ENCODE results near the gene ICE1. TPM values are rescaled to one million over a fixed set of nuclear protein-coding genes. Genes with fewer than 3 reads are reported as not detected.

ICE1 gene
- total RNA-seq (2022; extraction: Qiagen RNA extraction; ENCODE audit: low read depth), result 18.9 to 26.4 TPM (median 22.7 TPM) in 5 replicates

DNA sequence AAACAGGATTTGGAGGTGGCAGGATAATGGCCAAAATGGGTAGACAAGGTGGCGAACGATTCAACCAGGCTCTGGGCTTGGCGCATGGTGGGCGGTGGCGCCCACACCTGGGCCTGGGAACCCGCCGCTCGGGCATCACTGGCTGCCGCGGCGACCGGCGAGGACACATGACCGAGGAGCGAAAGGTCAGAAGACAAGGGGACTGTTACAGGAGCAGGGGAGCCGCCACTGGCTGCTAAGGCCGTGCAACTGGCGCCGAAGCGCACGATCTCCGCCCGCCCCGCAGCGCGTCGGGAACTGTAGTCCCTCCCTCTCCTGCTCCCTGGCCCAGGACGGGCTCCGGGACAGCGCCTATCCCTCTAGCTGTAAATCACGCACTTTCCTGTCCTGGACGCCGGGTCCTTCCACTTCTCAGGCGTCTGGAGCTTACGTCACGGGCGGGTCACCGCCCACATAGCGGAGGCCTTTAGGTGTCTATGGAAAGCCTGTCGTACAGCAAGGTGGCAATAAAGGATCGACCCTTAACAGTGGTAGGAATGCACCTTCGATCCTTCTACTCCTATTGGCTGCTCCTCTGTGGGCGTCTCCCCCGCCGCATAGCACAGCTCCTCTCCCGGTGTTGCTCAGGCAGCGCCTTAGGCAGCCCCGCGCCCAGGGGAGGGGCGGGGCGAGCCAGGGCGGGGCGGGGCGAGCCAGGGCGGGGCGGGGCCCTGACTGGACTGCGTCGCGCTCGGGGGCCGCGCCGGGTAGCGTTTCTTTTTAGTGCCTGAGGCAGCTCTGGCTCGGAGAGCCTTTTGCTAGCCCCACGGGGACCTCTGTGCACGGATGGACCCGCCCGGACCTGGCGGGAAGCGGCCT is at the start of gene ICE1:
Gene ICE1, plus strand, starts transcription at position 717 of the 858 bp plus-strand sequence. CDS start 239 bp downstream, outside the sequence.

